Inferior parietal cortex (tissue), 1 donor: Measurements from ENCODE around the gene OR3A2.
"Not testable (repeated sequence)": the region's sequence is repeated elsewhere in the genome, so short reads cannot be mapped to it uniquely, and the experiment has no call there.

Source experiments
- DNase-seq: peaks from one replicate; pipeline ENCODE4 v3.0.0-alpha.2; 2016; ENCODE audit errors: extremely low spot score

OR3A2 gene

GRCh38 chr17:3293548-3293947 is 92.6 kb downstream of the OR3A2 start:
- not testable (repeated sequence) for DNase-seq

- no peak for DNase-seq
Measured at GRCh38 chr17:3282901-3283300, 103.2 kb downstream of the OR3A2 start.

DNA sequence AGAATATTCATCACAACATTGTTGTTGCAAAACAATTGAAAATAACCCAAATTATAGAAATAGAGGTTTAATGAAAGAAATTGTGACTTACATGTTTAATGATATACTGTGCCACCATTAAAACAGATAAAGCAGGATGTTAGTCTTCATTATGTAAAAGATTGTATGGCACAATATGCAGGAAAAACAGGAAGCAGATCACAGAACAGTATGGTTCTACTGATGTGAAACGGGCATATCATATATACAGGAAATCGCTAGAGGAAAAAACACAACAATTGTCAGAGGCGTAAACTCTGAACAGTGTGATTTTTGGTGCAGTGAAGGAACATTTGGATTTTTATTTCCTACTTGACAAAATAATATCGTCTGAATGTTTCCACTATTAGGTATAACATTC is 110.0 kb downstream of the OR3A2 start:
- no peak for DNase-seq

GRCh38 chr17:3271072-3271848 is 114.8 kb downstream of the OR3A2 start:
- no peak for DNase-seq

- no peak for DNase-seq
Measured at GRCh38 chr17:3260600-3260999, 125.5 kb downstream of the OR3A2 start.

DNA sequence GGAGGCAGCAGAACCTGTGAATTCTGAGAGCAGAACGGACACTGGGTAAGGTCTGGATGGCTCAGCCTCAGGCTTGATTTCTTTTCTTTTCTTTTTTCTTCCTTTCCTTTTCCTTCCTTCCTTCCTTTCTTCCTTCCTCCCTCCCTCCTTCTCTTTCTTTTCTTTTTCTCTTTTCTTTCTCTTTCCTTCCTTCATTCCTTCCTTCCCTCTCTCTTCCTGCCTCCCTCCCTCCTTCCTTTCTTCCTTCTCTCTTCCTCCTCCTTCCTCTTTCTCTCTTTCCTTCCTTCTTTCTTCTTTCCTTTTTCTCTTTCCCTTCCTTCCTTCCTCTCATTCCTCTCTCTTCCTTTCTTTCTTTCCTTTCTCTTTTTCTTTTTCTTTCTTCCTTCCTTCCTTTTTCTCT is 125.9 kb downstream of the OR3A2 start:
- DNase-seq = no peak

- no peak for DNase-seq
Measured at GRCh38 chr17:3256575-3256974, 129.5 kb downstream of the OR3A2 start.

DNA sequence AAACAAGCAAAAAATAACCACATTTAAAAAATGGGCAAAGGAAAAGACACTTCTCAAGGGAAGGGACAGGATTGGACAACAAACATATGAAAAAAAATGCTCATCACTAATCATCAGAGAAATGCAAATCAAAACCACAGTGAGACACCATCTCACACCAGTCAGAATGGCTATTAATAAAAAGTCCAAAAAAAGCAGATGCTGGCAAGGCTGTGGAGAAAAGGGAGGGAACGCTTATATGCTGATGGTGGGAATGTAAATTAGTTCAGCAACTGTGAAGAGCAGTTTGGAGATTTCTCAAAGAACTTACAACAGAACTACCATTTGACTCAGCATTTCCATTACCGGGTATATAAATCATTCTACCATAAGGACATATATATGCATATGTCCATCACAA is 137.1 kb downstream of the OR3A2 start:
- DNase-seq = not testable (repeated sequence)

GRCh38 chr17:3244841-3245240 is 141.3 kb downstream of the OR3A2 start:
- not testable (repeated sequence) for DNase-seq

DNA sequence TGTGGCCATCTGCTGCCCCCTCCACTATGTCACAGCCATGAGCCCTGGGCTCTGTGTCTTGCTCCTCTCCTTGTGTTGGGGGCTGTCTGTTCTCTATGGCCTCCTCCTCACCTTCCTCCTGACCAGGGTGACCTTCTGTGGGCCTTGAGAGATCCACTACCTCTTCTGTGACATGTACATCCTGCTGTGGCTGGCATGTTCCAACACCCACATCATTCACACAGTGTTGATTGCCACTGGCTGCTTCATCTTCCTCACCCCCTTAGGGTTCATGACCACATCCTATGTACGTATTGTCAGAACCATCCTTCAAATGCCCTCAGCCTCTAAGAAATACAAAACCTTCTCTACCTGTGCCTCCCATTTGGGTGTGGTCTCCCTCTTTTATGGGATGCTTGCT is 145.1 kb downstream of the OR3A2 start:
- DNase-seq = not testable (repeated sequence)

DNA sequence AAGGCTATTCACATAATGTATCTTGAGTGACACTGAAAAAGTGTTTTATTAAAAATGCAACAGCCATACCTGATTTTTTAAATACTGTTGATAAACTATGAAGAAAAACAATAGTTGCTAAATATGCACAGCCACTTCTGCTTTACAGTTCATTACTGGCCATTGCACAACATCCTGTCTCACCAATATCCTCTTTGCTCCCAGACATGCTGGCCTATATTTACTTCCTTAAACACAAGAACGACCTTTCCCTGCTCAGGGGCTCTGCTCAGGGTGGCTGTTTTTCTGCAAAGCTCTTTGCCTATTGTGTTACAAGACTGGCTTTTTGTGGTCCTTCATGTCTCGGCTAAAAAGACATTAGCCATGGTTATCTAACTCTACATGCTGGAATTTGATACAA is 147.4 kb downstream of the OR3A2 start:
- DNase-seq = not testable (repeated sequence)

DNA sequence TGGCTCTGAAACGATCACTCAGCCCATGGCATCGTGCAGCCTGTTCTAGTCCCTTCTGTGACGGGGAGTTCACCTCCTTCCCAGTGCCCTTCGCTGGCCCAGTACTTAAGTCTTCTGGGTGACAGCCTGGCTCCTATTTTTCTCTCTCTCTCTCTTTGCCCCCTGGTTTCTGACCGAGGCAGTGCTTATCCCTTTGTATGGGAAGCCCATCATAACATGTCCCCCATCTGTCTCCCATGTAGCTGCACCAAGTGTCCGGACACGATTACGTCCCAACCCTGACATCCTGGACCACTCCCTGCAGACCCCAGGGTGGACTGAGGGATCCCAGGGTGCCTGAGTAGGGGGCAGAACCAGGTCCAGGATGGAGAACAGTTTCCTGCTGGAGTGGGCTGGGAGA is 153.8 kb downstream of the OR3A2 start:
- not testable (repeated sequence) for DNase-seq
